HUES48 (cell line): ENCODE results near the gene GP5.

ENCODE experiments used
- H3K27ac ChIP-seq: one replicate; pipeline ENCODE4 v1.7.0; 2013; ENCODE audit warnings: low read depth, low read length, inconsistent platforms
- H3K27me3 ChIP-seq: 2 replicates; pipeline ENCODE4 v1.6.1; 2013; ENCODE audit warnings: mild to moderate bottlenecking, low read length; ENCODE audit not compliant: control insufficient read depth, insufficient read depth
- H3K36me3 ChIP-seq: 2 replicates; pipeline ENCODE4 v1.6.1; 2013; ENCODE audit warnings: low read length; ENCODE audit not compliant: control insufficient read depth, insufficient read depth
- H3K4me1 ChIP-seq: 2 replicates; pipeline ENCODE4 v1.6.1; 2013; ENCODE audit warnings: mild to moderate bottlenecking, low read length; ENCODE audit not compliant: control insufficient read depth, insufficient read depth
- H3K4me3 ChIP-seq: 2 replicates; pipeline ENCODE4 v1.5.1; 2013; ENCODE audit warnings: mild to moderate bottlenecking, low read depth, low read length
- H3K9ac ChIP-seq: 2 replicates; pipeline ENCODE4 v1.6.1; 2013; ENCODE audit warnings: mild to moderate bottlenecking, low read depth, low read length, moderate library complexity
- H3K9me3 ChIP-seq: 2 replicates; pipeline ENCODE4 v1.6.1; 2013; ENCODE audit warnings: low read length; ENCODE audit not compliant: control insufficient read depth, insufficient read depth

GP5 gene

GRCh38 chr3:194397757-194398312, 1.2 kb downstream of the GP5 start:
- no peaks in the 10 kb centered on the region for H3K9me3 ChIP-seq
- no peak overlapping the region for H3K27ac ChIP-seq
- no peaks in the 10 kb centered on the region; the same call in 1 of the 2 replicates for H3K36me3 ChIP-seq
- H3K4me3 ChIP-seq: peak overlapping the region; percentile 54
- H3K4me1 ChIP-seq: peaks cover 15% of the 10 kb centered on the region; the same call in 1 of the 2 replicates
- no peak overlapping the region for H3K9ac ChIP-seq
- H3K27me3 ChIP-seq: peaks cover 37% of the 10 kb centered on the region

- Histone ChIP-seq H3K27ac (no peak overlapping the region), H3K36me3 (no peaks in the 10 kb centered on the region), H3K9me3 (no peaks in the 10 kb centered on the region), H3K9ac (no peak overlapping the region), H3K4me1 (peaks cover 15% of the 10 kb centered on the region; the same call in 1 of the 2 replicates), H3K27me3 (peaks cover 37% of the 10 kb centered on the region), H3K4me3 (peak overlapping the region; percentile 54)
Measured at GRCh38 chr3:194396859-194397756, 2.0 kb downstream of the GP5 start.

- H3K9ac ChIP-seq: no peak overlapping the region
- peak overlapping the region; percentile 54; the same call in 1 of the 2 replicates for H3K4me3 ChIP-seq
- no peaks in the 10 kb centered on the region for H3K36me3 ChIP-seq
- H3K4me1 ChIP-seq: peaks cover 15% of the 10 kb centered on the region; the same call in 1 of the 2 replicates
- H3K9me3 ChIP-seq: no peaks in the 10 kb centered on the region
- no peak overlapping the region for H3K27ac ChIP-seq
- H3K27me3 ChIP-seq: peaks cover 37% of the 10 kb centered on the region
Measured at GRCh38 chr3:194396539-194396858, 2.6 kb downstream of the GP5 start.

GRCh38 chr3:194395778-194396538, 3.1 kb downstream of the GP5 start:
- Histone ChIP-seq H3K9me3 (no peaks in the 10 kb centered on the region), H3K27me3 (peaks cover 37% of the 10 kb centered on the region), H3K4me1 (peaks cover 10% of the 10 kb centered on the region; the same call in 1 of the 2 replicates), H3K9ac (no peak overlapping the region), H3K36me3 (no peaks in the 10 kb centered on the region), H3K4me3 (peak overlapping the region; percentile 54; the same call in 1 of the 2 replicates), H3K27ac (no peak overlapping the region)

GRCh38 chr3:194395212-194395611, 3.9 kb downstream of the GP5 start:
- no peak overlapping the region for H3K4me3 ChIP-seq
- peaks cover 10% of the 10 kb centered on the region; the same call in 1 of the 2 replicates for H3K4me1 ChIP-seq
- H3K36me3 ChIP-seq: no peaks in the 10 kb centered on the region
- H3K27ac ChIP-seq: no peak overlapping the region
- no peaks in the 10 kb centered on the region for H3K9me3 ChIP-seq
- H3K27me3 ChIP-seq: peaks cover 37% of the 10 kb centered on the region
- no peak overlapping the region for H3K9ac ChIP-seq

GRCh38 chr3:194392576-194392975, 6.5 kb downstream of the GP5 start:
- H3K27me3 ChIP-seq: peaks cover 19% of the 10 kb centered on the region

GRCh38 chr3:194390835-194391234, 8.2 kb downstream of the GP5 start:
- H3K9ac ChIP-seq: no peak overlapping the region
- H3K4me1 ChIP-seq: 0 out of 2 replicates have a peak, but pooled peaks cover under 1% of the 10 kb centered on the region
- no peak overlapping the region for H3K4me3 ChIP-seq
- no peaks in the 10 kb centered on the region for H3K9me3 ChIP-seq
- peaks cover 2% of the 10 kb centered on the region; the same call in 1 of the 2 replicates for H3K27me3 ChIP-seq
- no peak overlapping the region for H3K27ac ChIP-seq
- H3K36me3 ChIP-seq: no peaks in the 10 kb centered on the region

More at GRCh38 chr3:194392576-194392975, 6.5 kb downstream of the GP5 start:
- peaks cover 7% of the 10 kb centered on the region; the same call in 1 of the 2 replicates for H3K4me1 ChIP-seq
- no peak overlapping the region for H3K27ac ChIP-seq
- H3K9me3 ChIP-seq: no peaks in the 10 kb centered on the region
- H3K36me3 ChIP-seq: no peaks in the 10 kb centered on the region
- no peak overlapping the region for H3K9ac ChIP-seq
- no peak overlapping the region for H3K4me3 ChIP-seq

- Histone ChIP-seq H3K27me3 (no peaks in the 10 kb centered on the region; the same call in 1 of the 2 replicates), H3K4me1 (no peaks in the 10 kb centered on the region), H3K4me3 (no peak overlapping the region), H3K27ac (no peak overlapping the region), H3K9ac (no peak overlapping the region), H3K9me3 (no peaks in the 10 kb centered on the region), H3K36me3 (no peaks in the 10 kb centered on the region)
Measured at GRCh38 chr3:194389269-194389668, 9.8 kb downstream of the GP5 start.

- no peaks in the 10 kb centered on the region for H3K9me3 ChIP-seq
- peaks cover 5% of the 10 kb centered on the region; the same call in 1 of the 2 replicates for H3K4me1 ChIP-seq
- H3K27ac ChIP-seq: no peak overlapping the region
- H3K27me3 ChIP-seq: no peaks in the 10 kb centered on the region; the same call in 1 of the 2 replicates
- no peak overlapping the region for H3K4me3 ChIP-seq
- H3K9ac ChIP-seq: no peak overlapping the region
- H3K36me3 ChIP-seq: no peaks in the 10 kb centered on the region
Measured at GRCh38 chr3:194387926-194388418, 11.1 kb downstream of the GP5 start.

GRCh38 chr3:194387276-194387675, 11.8 kb downstream of the GP5 start:
- Histone ChIP-seq H3K4me3 (no peak overlapping the region), H3K9ac (peak overlapping the region; percentile 16; the same call in 1 of the 2 replicates), H3K4me1 (peaks cover 12% of the 10 kb centered on the region; the same call in 1 of the 2 replicates), H3K27me3 (no peaks in the 10 kb centered on the region; the same call in 1 of the 2 replicates), H3K9me3 (no peaks in the 10 kb centered on the region), H3K27ac (no peak overlapping the region), H3K36me3 (no peaks in the 10 kb centered on the region)
